ENCODE data around the gene SRSF7.

DNA sequence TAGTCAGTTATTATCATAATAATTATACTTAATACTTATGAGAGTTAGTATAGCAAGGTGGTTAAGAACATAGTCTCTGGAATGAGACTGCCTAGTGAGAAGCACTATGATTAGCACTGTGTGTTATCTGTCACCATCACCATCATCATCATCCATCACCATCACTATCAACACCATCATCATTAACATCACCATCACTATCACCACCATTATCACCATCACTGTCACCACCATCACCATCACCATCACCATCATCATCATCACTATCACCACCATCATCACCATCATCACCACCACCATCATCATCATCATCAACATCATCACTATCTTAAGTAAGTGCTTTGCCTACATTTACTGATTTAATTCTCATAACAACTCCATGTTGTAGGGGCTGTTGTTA is 39.6 kb downstream of the SRSF7 start:
- TF ChIP-seq POLR2AphosphoS5 (IDR thresholded peaks at IDR 0.05; ENCODE audit: borderline replicate concordance, low read depth, low read length) (no peak), EZH2 (IDR thresholded peaks at IDR 0.05) (no peak), FOXP2 (optimal IDR thresholded peaks at IDR 0.05; ENCODE audit: control extremely low read depth, extremely low read length, insufficient read depth) (no peak)
